HG03354 (cell line): ENCODE data around the gene STRIP2.
"Not testable (repeated sequence)": the region's sequence is repeated elsewhere in the genome, so short reads cannot be mapped to it uniquely, and the experiment has no call there.

Experiments used
- ATAC-seq: cut with Tn5 transposase; IDR thresholded peaks from one replicate; pipeline ENCODE4 v1.9.1; 2021; ENCODE audit warnings: mild to moderate bottlenecking; ENCODE audit not compliant: unreplicated experiment, poor library complexity, severe bottlenecking

STRIP2 gene

GRCh38 chr7:129433847-129434674 is at the start of gene STRIP2:
TSS of gene STRIP2 (plus strand) at chr7:129434432. CDS start at chr7:129434473, 41 bp downstream.
- ATAC-seq, result peak; percentile 97

GRCh38 chr7:129385116-129385515 is 49.1 kb upstream of the STRIP2 start:
- no peak for ATAC-seq

GRCh38 chr7:129385598-129385997 is 48.6 kb upstream of the STRIP2 start:
- ATAC-seq, result no peak

GRCh38 chr7:129386506-129386905 is 47.7 kb upstream of the STRIP2 start:
- no peak for ATAC-seq

GRCh38 chr7:129387537-129387936 is 46.7 kb upstream of the STRIP2 start:
- ATAC-seq, result no peak

- no peak for ATAC-seq
Measured at GRCh38 chr7:129388333-129389098, 45.7 kb upstream of the STRIP2 start.

- no peak for ATAC-seq
Measured at GRCh38 chr7:129389829-129390228, 44.4 kb upstream of the STRIP2 start.

GRCh38 chr7:129390314-129390713 is 43.9 kb upstream of the STRIP2 start:
- ATAC-seq, result no peak

- no peak for ATAC-seq
Measured at GRCh38 chr7:129391546-129392171, 42.6 kb upstream of the STRIP2 start.

GRCh38 chr7:129393255-129393654 is 41.0 kb upstream of the STRIP2 start:
- ATAC-seq, result no peak

- ATAC-seq, result no peak
Measured at GRCh38 chr7:129394101-129394500, 40.1 kb upstream of the STRIP2 start.

- no peak for ATAC-seq
Measured at GRCh38 chr7:129394982-129395914, 39.0 kb upstream of the STRIP2 start.

GRCh38 chr7:129401228-129401966 is 32.8 kb upstream of the STRIP2 start:
- no peak for ATAC-seq

- ATAC-seq, result peak; percentile 71
Measured at GRCh38 chr7:129401967-129402860, 32.0 kb upstream of the STRIP2 start.

- no peak for ATAC-seq
Measured at GRCh38 chr7:129405527-129405926, 28.7 kb upstream of the STRIP2 start.

- ATAC-seq, result not testable (repeated sequence)
Measured at GRCh38 chr7:129410238-129410637, 24.0 kb upstream of the STRIP2 start.

GRCh38 chr7:129412501-129412900 is 21.7 kb upstream of the STRIP2 start:
- ATAC-seq, result no peak

GRCh38 chr7:129417073-129417472 is 17.2 kb upstream of the STRIP2 start:
- ATAC-seq, result no peak
